Colon (tissue), 2 donors: Measurements from ENCODE around the gene KLF7.

Source experiments
- FAIRE-seq: peaks from 2 replicates; lab custom pipeline; 2012; peaks lifted over from hg19 to GRCh38; lab: Jason Lieb, UNC
- donor health status: control.
- donor health status: control.

Gene KLF7

DNA sequence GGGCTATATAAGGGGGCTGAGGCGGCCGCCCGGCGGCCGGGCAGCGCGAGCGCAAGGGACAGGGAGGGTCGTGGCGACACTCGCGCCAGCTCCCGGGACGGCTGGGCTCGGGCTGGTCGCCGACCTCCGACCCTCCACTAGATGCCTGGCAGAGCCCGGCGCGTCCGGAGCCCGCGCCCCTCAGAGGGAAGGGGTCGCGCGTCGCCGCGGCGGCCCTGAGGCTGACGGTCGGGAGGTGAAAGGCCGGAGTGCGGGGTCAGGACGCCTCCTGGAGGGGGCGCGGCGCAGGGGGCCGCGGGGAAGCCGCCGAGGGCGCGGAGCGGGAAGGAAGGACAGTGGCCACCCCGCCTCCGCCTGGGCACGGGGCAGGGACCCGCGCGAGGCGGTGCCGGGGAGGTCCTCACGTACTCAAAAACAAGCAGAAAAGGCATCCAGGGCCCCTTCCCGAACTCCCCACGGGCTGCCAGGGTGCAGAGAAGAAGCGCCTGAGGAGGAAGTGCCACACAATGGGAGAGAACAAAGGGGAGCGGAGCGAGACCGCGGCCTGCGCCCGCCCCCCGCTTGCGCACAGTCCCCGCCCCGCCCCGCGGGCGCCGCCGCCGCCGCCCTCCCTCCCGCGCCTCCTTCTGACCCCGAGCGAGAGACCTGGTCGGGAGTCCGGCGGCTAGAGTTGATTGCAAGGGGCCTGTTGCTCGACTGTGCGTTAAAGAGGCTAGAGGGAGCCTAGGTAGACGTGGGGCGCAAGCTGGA, 776 bp upstream of the KLF7 start:
- FAIRE-seq: no peak

DNA sequence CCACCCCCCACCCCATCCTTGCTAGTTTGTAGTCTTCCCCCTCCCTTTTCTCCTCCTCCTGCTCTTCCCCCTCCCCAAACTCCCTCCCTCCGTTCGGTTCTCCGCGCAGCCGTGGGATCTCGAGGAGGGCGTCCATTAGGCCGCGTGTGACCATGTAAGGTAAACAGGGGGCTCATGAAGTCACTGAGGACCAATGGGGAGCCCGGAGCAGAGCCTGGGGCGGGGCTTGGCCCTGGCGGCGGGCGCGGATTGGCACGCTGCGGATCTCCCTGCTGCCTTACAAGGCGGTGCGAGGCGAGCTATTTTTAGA, 246 bp upstream of the KLF7 start:
- FAIRE-seq: no peak

DNA sequence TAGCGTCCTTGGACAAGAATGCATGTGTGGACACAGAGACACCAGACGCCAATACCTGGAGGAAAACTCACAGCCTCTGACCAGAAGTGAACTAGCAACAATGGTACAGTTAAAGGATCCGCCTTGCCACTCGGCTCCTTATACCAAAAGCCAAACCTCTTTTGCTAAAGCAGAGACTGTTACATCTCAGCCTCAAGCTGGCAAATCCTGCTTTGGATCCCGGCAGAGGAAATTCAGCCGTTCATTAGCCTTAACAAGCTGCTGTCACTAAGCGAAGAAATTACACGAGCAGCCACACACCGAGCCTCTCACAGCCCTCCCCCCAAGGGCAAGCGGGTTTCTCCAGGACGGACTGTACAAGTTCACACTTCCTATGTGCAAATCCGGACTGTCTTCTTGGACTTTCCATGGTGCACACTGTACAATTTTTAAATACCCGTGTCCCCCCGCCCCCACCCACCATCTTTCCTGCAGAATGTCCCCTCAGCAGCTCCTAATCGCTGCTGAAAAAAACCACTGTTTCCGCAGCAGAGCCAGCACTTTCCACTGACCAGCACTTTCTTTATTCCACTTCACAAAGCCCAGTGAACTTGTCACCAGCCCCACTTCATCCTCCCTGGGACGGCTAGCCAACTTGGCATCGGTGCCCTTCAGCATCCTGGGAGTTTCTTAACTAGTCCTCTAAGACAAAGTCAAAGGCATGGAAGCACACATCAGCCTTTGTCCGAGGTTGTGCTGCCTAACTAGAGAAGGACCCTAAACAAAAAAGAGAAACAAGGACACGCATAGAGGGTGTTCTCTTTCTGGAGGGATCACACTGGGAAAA, 1.5 kb downstream of the KLF7 start:
- FAIRE-seq: no peak

DNA sequence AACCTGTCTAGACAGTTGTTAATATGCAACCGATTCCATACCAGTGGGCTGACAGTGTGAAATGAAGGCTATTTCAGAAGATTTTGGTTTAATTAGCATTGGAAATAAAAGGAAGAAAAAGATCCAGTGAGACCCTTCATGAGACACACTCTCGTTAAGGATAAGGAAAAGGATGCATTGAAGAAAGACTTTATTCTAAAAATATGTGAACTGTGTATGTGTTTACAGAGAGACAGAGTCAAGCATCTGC, 2.1 kb downstream of the KLF7 start:
- no peak for FAIRE-seq

DNA sequence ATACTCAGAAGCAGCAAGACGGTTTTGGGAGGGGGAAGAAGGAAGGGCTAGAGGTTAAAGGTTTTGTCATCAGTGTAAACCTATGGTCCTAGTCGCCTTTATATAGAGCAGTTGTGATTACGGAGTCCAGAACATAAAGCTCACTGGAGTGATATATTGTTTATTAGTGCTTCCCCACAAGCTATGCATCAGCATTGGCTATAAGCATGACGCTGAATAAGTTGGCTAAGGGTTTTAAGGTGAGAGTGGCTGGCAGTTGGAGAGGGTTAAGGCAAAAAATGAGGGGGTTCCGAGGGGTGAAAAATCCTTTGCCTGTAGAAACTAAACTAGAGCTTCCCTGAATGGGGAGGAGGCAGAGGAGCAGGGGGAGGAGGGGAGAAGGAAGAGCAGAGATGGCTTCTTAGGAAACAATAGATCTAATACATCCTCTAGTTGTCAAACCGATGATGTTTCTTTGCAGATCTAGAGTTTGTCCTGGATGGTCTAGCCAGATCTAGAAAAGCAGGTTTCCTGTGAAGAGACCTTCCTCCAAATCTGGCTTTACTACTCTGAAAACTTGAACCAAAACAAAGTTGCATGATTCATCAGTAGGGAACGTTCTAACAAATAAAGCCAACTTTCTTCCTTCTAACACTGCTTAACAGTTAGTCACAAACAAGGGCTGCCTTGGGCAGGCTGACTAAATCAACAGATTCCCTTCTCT, 2.5 kb downstream of the KLF7 start:
- no peak for FAIRE-seq

DNA sequence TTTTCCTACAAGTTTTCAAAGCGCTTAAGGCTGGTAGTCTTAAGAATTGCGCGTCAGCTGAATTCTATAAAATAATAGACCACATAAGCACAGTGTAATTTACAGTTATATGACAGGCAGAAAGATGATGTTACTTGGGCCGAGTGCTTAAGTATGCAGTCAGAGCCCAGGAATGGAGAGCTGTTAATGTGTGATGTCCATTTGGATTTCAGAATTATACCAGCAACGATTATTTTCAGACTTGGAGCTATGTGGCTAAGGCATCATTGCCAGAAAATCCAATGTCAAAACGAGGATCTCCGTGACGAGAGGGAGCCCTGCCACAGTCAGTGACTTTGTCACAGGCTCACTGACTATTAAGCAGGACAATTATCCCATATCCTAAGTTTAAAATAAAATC, 3.4 kb downstream of the KLF7 start:
- no peak for FAIRE-seq

DNA sequence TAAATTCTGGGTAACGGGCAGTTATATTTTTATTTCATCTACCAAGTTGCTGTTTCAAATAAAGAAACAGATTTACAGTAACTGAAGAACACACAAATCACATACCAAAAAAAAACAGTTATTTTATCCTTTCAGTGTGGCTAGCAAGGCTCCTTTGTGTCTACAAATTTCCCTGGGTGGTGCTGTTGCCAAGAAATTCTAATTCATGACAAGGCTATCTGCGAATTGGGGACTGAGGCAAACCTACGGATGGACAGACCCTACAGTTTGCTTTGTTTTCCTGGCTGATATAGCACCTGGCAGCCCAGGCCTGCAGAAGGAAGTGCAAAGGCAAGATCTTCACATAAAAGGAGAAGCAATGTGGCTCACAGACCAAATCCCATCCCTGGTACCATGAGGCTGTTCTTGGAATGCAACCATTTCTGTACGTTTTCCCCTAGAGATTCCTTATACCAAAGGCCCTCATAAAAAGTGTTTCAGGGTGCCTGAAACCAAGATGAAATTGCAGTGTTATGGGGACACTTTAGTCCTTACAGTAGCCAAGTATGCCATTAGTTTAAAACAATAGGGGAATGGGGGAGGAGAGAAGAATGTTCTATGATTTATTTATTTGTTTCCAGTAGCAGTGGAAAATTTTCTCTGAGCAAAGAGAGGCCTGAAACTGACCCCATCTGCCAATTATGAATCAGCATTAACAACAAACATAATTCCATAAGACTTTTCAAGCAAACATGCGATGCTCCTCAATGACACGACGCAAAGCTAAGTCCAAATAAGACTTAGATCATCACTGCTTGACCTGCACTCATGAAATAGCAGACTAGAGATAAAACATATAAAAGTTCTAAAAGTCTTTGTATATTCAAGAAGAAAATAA, 4.3 kb downstream of the KLF7 start:
- FAIRE-seq: no peak

DNA sequence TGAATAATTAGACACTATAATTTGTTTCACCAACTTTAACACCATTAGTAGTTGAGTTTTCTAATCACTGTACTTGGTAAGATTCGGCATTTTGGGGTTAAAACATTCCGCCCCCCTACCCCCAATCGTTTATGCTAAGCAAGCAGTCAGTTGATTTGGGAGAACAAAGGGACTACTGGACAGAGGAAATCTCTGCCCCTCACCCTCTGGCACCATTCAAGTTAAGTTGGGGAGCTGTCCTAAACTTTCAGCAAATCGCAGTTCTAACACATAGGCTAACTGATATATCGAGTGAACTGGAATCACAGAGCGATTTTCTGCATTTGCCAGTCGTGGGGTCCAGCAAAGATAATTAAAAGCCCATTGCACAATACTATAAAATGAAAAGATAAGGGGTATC, 5.6 kb downstream of the KLF7 start:
- FAIRE-seq: no peak

DNA sequence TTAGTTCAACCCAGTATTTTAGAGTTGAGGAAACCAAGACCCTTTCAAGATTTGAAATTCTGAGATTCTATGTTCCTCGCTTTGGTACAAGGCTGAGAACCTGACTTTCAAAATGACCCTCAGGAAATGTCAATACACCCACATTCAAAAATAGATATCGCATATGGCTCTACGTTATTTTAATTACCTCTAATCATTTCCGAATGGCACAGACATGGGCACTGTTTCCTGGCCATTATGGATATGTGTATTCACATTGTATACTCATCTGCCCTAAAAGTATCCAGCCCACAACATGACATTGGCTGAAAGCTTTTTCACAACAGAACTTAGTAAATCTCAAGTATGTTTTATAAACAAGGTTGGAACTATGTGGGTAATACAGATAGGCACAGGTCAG, 6.7 kb downstream of the KLF7 start:
- FAIRE-seq: no peak

DNA sequence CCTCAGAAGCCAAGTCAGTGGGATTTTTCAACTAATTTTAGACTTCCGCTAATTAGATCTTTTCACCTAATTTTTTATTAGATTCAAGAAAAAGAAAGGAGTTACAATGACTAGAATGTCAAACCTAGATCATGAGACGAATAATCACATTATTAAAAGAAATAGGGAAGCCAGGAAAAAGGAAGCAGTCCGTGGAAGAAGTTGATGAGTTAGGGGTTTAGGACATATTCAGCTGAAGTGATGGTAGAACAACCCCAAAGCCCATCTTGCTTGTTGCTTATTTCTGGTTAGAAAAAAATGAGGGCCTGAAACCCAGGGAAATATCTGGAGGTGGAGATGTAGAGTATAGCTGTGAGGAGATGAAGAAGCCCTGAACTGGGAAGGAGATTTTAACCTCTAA, 8.0 kb downstream of the KLF7 start:
- FAIRE-seq: no peak

DNA sequence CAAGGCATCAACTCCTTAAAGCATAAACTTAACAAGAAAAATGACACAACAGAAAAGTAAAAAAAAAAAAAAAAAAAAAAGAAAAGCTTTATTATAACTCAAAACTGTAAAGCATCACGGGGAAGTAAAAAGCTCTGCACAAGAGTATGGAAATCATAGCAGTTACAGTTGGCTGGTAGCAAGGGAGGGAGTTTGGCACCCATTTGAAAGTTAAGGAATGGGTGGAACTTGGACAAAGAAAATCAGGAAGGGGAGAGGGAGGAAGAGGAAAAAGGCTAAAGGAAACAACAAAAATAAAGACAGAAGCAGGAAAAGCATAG, 8.6 kb downstream of the KLF7 start:
- FAIRE-seq: no peak

DNA sequence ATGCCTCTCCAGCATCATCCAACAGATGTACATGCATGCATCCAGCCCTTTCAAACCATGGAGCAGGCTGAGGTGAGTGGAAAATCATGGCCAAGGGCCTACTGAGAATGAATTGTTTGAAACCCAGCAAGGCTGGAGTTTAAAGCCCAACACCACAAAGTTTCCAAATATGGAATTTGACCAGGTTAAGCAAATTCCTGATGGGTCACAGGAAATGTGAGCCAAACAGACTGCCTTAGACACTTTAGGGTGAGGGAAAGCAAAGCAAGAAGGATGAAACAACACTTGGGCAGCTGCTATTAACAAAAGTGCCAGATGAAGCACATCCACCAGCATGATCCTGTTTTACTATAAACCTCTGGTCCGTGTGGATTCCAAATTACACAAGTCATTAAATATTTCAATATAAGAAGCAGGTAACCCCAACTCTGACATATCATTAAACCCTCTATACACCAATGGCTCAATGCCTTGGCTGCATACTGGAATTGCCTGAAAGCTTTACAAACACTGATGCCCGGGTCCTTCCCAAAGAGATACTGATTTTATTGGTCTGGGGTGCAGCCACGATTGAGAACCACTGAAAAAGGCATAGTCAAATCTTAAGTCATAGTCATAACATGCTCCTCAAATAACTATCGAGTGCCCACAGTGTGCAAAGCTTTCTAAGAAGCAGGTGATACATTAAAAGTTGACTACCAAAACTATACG, 9.1 kb downstream of the KLF7 start:
- no peak for FAIRE-seq

DNA sequence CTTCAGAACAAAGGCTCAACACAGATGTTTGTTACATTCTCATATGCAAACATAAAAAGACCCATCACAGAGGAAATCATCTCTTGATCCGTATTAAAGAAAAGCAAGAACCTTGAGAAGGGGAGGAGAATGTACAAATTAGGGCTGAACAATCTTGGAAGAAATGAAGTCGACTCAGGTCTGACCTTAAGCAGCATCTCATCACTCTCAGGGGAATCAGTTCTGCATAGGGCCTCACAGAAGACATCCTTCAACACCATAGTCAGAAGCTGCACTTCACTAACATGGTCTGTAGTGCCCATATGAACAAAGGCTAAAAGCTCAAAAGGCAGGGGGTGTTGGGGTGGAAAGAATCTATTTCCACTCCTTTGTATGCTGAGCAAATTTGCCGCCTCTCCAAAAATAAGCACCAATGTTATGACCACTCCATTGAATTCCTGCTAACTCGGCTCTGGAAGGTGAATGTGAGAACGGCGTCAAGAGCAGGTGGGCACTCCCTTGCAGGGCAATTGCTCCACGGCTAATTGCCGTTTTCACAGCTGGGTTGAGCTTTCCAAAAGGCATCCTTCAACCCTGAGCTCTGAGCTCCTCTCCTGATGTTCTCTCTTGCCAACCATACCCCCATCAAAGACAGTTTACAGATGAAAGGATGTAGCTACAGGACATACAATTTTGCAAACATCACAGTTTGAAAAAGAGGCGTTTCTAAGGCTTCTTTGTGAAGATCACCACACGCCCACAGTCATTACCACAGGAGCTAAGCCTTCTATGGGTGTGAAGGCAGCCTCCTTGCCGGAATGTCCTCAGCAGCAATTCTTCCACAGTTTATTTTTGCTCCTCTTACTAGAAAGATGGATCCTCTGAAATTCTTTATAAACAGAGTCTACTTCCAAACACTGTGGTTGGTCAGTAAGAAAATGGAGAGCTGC, 10.0 kb downstream of the KLF7 start:
- no peak for FAIRE-seq

DNA sequence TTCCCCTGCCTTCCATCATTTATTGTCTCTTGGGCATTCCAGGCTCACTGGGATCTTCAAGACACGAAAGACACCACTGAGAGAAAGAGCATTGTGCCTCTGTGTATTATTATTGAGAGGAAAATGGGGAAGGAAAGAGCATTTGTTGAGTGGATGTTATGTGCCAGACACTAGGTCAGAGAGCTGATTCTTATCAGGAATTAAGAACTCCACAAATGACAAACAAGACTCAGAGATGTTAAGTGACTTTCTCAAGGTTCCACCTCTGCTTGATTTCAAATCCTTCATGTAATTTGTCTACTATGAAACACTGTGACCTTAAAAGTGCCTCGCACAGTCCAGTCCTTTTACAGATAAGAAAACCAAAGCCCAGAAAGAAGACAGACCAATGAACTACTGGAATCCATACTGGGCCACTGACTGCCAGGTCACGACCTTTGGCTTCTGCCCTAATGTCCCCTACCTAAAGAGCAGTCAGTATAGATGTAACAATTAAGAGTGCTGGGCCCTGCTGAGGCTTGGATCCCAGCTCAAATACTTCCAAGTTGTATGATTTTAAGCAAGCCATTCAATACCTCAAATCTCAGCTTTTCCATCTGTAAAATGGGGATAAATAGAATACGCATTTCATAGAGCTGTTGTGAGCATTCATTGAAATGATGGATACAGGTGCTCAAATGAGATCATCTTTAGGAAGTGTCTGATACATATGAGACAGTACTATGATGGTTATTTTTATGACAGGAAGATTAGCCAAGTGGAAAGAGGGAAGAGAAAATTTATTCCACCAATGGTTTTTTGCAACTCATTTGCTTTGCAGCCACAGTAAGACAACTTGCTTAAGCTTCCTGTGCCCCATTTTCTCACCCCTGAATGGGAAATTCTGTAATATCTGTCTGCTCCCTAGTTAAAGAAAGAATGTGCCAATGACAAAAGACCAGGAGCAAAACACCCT, 10.9 kb downstream of the KLF7 start:
- FAIRE-seq: no peak

DNA sequence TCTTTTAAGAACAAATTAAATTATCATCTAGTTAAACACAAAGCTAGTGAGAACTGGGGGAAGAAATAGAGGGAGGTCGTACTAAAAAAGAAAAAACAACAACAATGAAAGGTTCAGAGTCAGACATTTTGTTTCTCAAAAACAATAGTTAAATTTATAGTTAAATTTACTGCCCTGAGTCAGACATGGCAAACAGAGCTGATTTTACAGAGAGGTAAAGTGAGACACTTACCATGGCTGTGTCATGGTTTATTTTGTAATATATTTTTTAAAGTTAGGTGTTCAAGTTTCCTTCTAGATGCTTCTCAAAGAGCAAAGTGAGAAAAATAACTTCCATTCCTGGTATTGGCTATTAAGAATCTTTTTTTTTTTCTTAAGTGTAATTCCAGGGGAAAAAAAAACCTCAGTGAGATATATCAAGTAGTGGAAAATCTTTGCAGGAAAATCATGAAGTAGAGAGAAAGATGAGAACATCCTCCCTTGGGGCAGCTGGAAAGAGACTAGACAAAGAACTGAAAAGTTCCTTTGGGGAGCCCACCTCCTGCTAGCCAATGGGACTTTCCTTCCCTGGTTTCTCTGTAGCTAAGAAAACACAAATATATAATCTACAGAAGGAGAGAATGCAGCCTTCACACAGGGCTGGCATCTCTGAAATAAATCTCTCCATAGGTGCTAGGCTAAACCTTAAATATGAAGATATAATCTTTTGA, 12.3 kb downstream of the KLF7 start:
- no peak for FAIRE-seq

DNA sequence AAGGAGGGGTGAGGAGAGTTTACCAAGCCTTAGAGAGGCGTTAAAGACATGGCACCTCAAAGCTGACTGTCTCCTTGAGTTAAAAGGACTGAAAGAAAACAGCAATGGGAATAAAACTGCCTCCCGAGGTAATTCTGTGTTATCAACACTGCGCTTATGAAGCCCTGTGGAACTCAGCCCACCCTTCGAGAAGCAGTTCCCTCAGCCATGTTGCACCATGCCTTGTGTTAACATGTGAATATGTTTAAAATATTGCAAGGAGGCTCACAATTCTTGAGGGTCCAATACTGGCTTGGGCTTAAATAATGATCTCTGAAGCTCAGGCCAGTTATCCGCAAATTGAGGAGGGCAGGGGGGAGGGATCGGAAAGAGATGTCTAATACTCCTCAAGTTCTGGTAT, 14.7 kb downstream of the KLF7 start:
- FAIRE-seq: no peak

DNA sequence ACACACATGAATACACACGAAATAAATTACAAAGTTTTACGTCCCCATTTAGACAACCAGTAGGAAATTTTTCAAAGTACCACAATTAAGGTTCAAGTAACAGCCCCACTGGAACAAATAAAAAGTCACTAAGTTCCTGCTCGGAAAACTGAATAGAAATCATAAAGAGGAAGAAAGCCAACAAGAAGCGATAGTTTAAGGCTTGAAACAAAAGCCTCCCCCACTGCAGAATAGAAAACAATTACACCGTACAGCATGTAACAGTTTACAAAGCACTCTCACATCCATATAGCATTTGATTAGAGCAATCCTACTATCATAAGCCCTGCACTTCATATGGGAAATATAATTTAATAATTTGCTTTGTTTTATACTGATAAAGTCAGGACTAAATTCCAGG, 15.5 kb downstream of the KLF7 start:
- no peak for FAIRE-seq

DNA sequence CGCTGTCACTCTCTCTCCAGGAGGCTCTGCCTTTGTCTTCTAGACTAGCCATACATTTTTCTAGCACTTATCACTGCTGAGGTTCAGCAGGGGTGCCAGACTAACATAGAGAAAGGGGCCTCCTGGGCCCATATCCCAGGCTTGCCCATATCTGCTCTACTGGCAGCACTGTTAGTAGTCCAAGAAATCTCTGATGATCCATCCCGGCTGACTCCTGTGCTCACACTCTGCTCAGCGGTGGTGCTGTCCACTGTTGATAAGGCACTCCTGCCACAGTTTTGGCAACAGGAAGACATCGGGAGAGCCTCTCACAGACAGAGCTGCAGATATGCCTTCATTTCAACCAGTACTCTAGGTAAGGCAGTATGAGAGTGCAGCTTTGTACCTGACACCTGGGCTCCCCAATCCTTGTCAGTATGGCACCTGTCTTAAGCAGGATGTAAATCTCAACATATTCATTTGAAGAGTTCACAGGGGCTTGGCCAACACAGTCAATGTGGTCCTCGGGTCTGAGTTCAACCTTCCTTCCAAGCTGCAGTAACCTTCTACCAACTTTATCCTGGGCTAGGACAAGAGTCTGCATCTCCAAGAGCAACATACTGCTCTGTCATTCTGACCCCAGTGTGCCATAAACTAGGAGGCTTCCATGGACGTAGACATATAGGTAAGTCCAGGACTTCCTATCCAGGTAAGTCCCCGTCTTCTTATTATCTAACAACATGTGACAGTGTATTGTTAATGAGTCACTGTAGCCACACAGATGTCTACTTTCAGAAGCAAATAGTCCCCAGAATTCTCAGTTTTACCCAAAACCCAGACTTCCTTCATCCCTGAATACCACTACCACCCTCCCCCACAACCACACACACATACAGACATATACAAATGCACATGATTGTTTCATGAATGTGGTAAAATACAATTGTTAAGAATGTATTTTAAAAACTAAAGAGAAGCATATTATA, 16.2 kb downstream of the KLF7 start:
- no peak for FAIRE-seq
